Left lung (tissue), 10 donors: ENCODE measurements around the gene DDX5. TPM values are rescaled to one million over a fixed set of nuclear protein-coding genes. Genes with fewer than 3 reads are reported as not detected.
"Not testable (repeated sequence)": the region's sequence is repeated elsewhere in the genome, so short reads cannot be mapped to it uniquely, and the experiment has no call there.

Experiments
- ATAC-seq: fragments of 200-7000 bp; cut with Tn5 transposase; one replicate; pipeline ENCODE4 v1.9.1; 2020; ENCODE audit warnings: moderate library complexity
- DNase-seq, 4 donors: peaks; one replicate each; pipeline ENCODE4 v3.0.0-alpha.2; 2013 to 2020
- H3K27ac ChIP-seq, 2 donors: fragments of 200-600 bp; sonication (generic) in 1 of 2; one replicate each; pipeline versions ENCODE4 v1.5.0 to v1.8.0; 2020 to 2021
- H3K27me3 ChIP-seq, 2 donors: fragments of 200-600 bp; sonication (generic) in 1 of 2; one replicate each; pipeline versions ENCODE4 v1.5.0 to v1.8.0; 2020 to 2021
- H3K36me3 ChIP-seq, 2 donors: fragments of 200-600 bp; sonication (generic) in 1 of 2; one replicate each; pipeline versions ENCODE4 v1.5.0 to v1.8.0; 2020 to 2021
- H3K4me1 ChIP-seq, 2 donors: fragments of 200-600 bp; one replicate each; pipeline ENCODE4 v1.8.0; 2021
- H3K4me3 ChIP-seq, 2 donors: fragments of 200-600 bp; sonication (generic) in 1 of 2; one replicate each; pipeline versions ENCODE4 v1.5.0 to v1.8.0; 2020 to 2021; ENCODE audit warnings: mild to moderate bottlenecking in 1 of 2
- H3K9me3 ChIP-seq, 2 donors: fragments of 200-600 bp; sonication (generic) in 1 of 2; one replicate each; pipeline versions ENCODE4 v1.5.0 to v1.8.0; 2020 to 2021
- CTCF ChIP-seq, 2 donors: fragments of 200-600 bp; sonication (generic) in 1 of 2; IDR thresholded peaks; one replicate each; pipeline versions ENCODE4 v1.5.0 to v1.8.0; 2021; ENCODE audit warnings: antibody characterized with exemption in 2 of 2
- intact Hi-C, 2 donors: fragments of 100-400 bp; cut with DNase I; formaldehyde crosslinking; loops; one replicate each; pipeline versions ENCODE4 v1.11.2 to v1.14.2; 2022
- polyA plus RNA-seq, 6 donors: library from polyadenylated mRNA; unstranded; fragments of 120-200 nt; gene quantifications; one replicate each; pipeline ENCODE4 v1.2.1, GENCODE V29; 2013; ENCODE audit not compliant: insufficient read length in 6 of 6
- total RNA-seq, 2 donors: library from RNA; stranded (reverse); fragmentation: NEBNext Ultra II Directional; extraction: Animal tissue kit (Norgen Biotek cat#: 25700); gene quantifications; one replicate each; pipeline ENCODE4 v1.2.1, GENCODE V29; 2021
- donor health status: DM: no; HTN: yes; CAD: no.
- donor health status: DM: no; HTN: no; CAD: no.

The DDX5 gene
- total and polyA plus RNA-seq, 8 donors, result 653 to 835 (median 730) TPM

- H3K4me1 ChIP-seq, result peaks cover 0 to 8% of the 10 kb centered on the region in 2 donors
- no peak overlapping the region for H3K27ac ChIP-seq
- intact Hi-C loops, result no loop called here
- no peaks in the 10 kb centered on the region for H3K27me3 ChIP-seq
- ATAC-seq (no peak), DNase-seq (no peak)
- H3K36me3 ChIP-seq, result peaks cover 0 to 77% of the 10 kb centered on the region in 2 donors
- H3K9me3 ChIP-seq, result no peaks in the 10 kb centered on the region
- H3K4me3 ChIP-seq, result no peak overlapping the region
- no peak for TF ChIP-seq CTCF (IDR thresholded peaks at IDR 0.05)
These were observed 25.1 kb downstream of the DDX5 start for GRCh38 chr17:64480951-64481350.

GRCh38 chr17:64477849-64478248 is 28.2 kb downstream of the DDX5 start:
- Histone ChIP-seq H3K36me3 (peaks cover 0 to 46% of the 10 kb centered on the region in 2 donors), H3K9me3 (no peaks in the 10 kb centered on the region), H3K4me1 (peaks cover 0 to 8% of the 10 kb centered on the region in 2 donors), H3K4me3 (no peak overlapping the region), H3K27ac (no peak overlapping the region), H3K27me3 (no peaks in the 10 kb centered on the region)
- ATAC-seq (no peak), DNase-seq (no peak)
- intact Hi-C loops, result no loop called here
- TF ChIP-seq CTCF (IDR thresholded peaks at IDR 0.05), result no peak

GRCh38 chr17:64472564-64472963 is 33.5 kb downstream of the DDX5 start:
- H3K4me1 ChIP-seq, result no peaks in the 10 kb centered on the region
- ATAC-seq (no peak), DNase-seq (no peak)
- no peak for TF ChIP-seq CTCF (IDR thresholded peaks at IDR 0.05)
- no peak overlapping the region for H3K4me3 ChIP-seq
- no peaks in the 10 kb centered on the region for H3K27me3 ChIP-seq
- peaks cover 0 to 41% of the 10 kb centered on the region in 2 donors for H3K36me3 ChIP-seq
- H3K9me3 ChIP-seq, result no peaks in the 10 kb centered on the region
- no peak overlapping the region for H3K27ac ChIP-seq
- intact Hi-C loops, result no loop called here

GRCh38 chr17:64471440-64471839 is 34.6 kb downstream of the DDX5 start:
- intact Hi-C loops, result no loop called here
- Histone ChIP-seq H3K27me3 (no peaks in the 10 kb centered on the region), H3K36me3 (peaks cover 0 to 52% of the 10 kb centered on the region in 2 donors), H3K4me1 (no peaks in the 10 kb centered on the region), H3K4me3 (no peak overlapping the region), H3K27ac (no peak overlapping the region), H3K9me3 (no peaks in the 10 kb centered on the region)
- no peak for DNase-seq
- ATAC-seq, result no peak
- no peak for TF ChIP-seq CTCF (IDR thresholded peaks at IDR 0.05)

- intact Hi-C loops, result no loop called here
- no peaks in the 10 kb centered on the region for H3K9me3 ChIP-seq
- H3K27me3 ChIP-seq, result no peaks in the 10 kb centered on the region
- no peak overlapping the region for H3K27ac ChIP-seq
- no peak for TF ChIP-seq CTCF (IDR thresholded peaks at IDR 0.05)
- peaks cover 0 to 60% of the 10 kb centered on the region in 2 donors for H3K36me3 ChIP-seq
- H3K4me1 ChIP-seq, result no peaks in the 10 kb centered on the region
- no peak overlapping the region for H3K4me3 ChIP-seq
- no peak for ATAC-seq
- DNase-seq, result no peak
These were observed 35.5 kb downstream of the DDX5 start for GRCh38 chr17:64470625-64471024.

- intact Hi-C loops, H3K4me3 ChIP-seq, ATAC-seq, H3K9me3 ChIP-seq, H3K4me1 ChIP-seq, H3K27me3 ChIP-seq, DNase-seq, H3K27ac ChIP-seq: not testable (repeated sequence)
- peaks cover 0 to 96% of the 10 kb centered on the region in 2 donors for H3K36me3 ChIP-seq
These were observed 39.3 kb downstream of the DDX5 start for GRCh38 chr17:64466834-64467233.
